Measurements from ENCODE around the gene DIP2C.

- TF ChIP-seq MYBL2 (CRISPR knock-in tag; IDR thresholded peaks at IDR 0.05): no peak
- TF ChIP-seq CTCF (IDR thresholded peaks at IDR 0.05): no peak
- no peak for TF ChIP-seq ETV6 (CRISPR knock-in tag; IDR thresholded peaks at IDR 0.05)
- TF ChIP-seq ATF6 (CRISPR knock-in tag; IDR thresholded peaks at IDR 0.05): no peak
- no peak for TF ChIP-seq SP1 (CRISPR knock-in tag; conservative IDR thresholded peaks at IDR 0.05)
- TF ChIP-seq CREM (CRISPR knock-in tag; IDR thresholded peaks at IDR 0.05): no peak
- no peak for TF ChIP-seq ZNF512 (CRISPR knock-in tag; IDR thresholded peaks at IDR 0.05; ENCODE audit: borderline replicate concordance)
- no peak for TF ChIP-seq ERG (CRISPR knock-in tag; IDR thresholded peaks at IDR 0.05)
- no peak for TF ChIP-seq CBFB (CRISPR knock-in tag; IDR thresholded peaks at IDR 0.05; ENCODE audit: low read depth)
- no peak for TF ChIP-seq MAX (CRISPR knock-in tag; IDR thresholded peaks at IDR 0.05)
These were observed 375.1 kb downstream of the DIP2C start for GRCh38 chr10:314381-314780.

Measured in WTC11 (cell line).